Stimulated activated CD8-positive, alpha-beta memory T cell treated with anti-CD3 and anti-CD28 coated beads, Interleukin-15, amount 100 ng/mL, for 24 hours (primary cell): ENCODE measurements around the gene CST3.
"Not testable (repeated sequence)": the region's sequence is repeated elsewhere in the genome, so short reads cannot be mapped to it uniquely, and the experiment has no call there.

Experiments
- DNase-seq: peaks from one replicate; pipeline ENCODE4 v3.0.0-alpha.2; 2020; ENCODE audit warnings: low read depth

CST3 gene

GRCh38 chr20:23661002-23661429 is 23.3 kb upstream of the CST3 start:
- DNase-seq, result no peak

DNA sequence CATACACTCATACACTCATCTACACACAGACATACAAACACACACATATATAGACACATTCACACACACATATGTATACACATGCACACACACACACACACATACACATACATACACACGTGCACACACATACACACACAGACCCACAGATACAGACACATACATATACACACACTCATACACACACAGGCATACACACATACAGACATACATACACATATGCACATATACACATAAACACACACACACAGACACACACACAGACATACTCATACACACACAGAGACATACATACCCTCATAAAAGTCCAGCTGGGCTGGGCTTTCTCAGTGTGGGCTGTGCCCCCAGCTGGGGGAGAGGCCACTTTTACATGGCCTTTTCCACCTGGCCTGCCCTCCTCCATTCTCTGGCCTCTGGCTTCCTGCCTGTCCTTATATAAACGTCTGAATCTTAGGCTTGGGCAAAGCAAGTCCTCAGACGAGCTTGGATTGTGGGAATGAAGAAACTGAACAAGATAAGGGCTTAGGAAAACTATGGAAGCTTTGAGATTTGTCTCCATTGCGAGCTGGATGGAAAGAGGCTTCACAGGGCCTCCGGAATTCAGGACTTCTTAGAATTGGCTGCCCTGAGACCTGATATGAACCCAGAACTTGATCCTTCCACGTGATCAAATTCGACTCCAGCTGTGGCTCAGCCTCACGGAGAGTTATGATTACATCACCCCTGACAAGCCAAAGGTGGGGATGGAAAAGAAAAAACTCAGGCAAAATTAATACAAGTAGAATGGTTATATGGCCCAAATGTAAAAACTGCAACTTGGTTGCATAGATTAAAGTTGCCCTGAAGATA is 22.5 kb upstream of the CST3 start:
- no peak for DNase-seq

GRCh38 chr20:23659610-23659988 is 21.8 kb upstream of the CST3 start:
- not testable (repeated sequence) for DNase-seq

GRCh38 chr20:23658989-23659609 is 21.3 kb upstream of the CST3 start:
- no peak for DNase-seq

DNA sequence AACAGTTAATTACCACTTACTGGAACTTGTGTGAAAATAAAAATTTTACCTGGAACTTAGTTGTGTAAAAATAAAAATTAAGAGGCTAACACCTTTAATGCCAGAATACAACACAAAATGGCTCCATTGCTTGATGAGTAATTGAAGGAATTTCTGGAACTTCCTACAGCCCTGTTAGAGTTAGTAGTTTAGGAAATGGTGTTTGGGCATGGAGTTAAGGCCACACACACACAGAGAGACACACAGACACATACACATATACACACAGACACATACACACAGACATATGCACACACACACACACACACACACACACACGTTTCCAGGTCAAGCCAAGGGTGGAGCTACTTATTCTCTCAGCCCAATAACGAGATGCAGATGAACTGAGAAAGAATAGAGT is 20.6 kb upstream of the CST3 start:
- no peak for DNase-seq

DNA sequence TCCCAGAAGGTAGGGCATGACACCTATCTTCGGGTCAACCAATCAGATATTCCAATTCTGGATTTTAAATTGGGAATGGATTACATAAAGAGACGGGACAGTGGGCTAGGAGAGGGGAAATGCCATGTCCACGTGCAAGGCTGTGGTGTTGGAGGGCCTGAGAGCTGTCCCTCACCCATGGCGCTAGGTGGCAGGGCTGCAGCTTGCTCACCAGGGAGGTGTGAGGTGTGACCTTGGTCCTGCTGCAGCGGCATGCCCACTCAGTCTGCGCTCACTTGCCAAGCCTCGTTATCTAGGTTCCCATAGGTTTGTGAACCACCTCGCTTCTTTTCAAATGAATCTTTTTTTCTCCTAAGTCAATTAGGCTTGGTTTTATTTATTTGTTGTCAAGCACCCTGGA is 19.4 kb upstream of the CST3 start:
- DNase-seq, result no peak

GRCh38 chr20:23656372-23656771 is 18.6 kb upstream of the CST3 start:
- no peak for DNase-seq

GRCh38 chr20:23655491-23656211 is 17.9 kb upstream of the CST3 start:
- DNase-seq, result no peak

GRCh38 chr20:23654717-23655116 is 17.0 kb upstream of the CST3 start:
- DNase-seq, result no peak

- no peak for DNase-seq
These were observed 16.2 kb upstream of the CST3 start for GRCh38 chr20:23654000-23654399.

GRCh38 chr20:23653400-23653938 is 15.7 kb upstream of the CST3 start:
- no peak for DNase-seq

GRCh38 chr20:23652926-23653325 is 15.2 kb upstream of the CST3 start:
- no peak for DNase-seq

GRCh38 chr20:23652371-23652770 is 14.6 kb upstream of the CST3 start:
- DNase-seq, result no peak

DNA sequence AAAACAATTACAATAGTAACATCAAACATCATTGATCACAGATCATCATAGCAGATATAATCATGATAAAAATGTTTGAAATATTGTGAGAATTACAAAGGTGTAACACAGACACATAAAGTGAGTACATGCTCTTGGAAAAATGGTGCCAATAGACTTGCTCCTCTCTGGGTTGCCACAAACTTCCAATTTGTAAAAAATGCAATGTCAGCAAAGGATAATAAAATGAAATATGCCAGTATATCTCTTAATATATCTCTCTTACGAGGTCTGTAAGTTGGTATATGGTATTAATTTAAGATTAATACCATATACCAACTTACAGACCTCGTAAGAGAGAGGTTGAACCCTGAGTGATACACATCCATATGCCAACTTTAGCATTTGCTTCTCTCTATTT is 13.4 kb upstream of the CST3 start:
- no peak for DNase-seq

GRCh38 chr20:23649830-23650417 is 12.2 kb upstream of the CST3 start:
- no peak for DNase-seq

DNA sequence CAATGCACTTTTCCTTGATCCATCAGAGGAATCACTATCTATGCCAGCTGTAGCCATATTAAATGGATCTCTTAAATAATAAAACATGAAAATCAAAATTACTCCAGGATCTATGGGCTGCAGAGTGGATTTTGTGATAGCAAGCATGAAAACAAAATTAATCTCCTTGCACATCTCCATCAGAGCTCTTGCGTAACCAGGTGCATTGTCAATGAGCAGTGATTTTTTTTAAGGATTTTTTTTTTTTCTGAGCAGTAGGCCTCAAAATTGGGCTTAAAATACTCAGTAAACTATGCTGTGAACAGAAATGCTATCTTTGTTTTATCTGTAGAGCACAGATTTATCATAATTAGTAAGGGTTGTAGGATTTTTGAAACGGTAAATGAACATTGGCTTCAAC is 11.5 kb upstream of the CST3 start:
- no peak for DNase-seq

DNA sequence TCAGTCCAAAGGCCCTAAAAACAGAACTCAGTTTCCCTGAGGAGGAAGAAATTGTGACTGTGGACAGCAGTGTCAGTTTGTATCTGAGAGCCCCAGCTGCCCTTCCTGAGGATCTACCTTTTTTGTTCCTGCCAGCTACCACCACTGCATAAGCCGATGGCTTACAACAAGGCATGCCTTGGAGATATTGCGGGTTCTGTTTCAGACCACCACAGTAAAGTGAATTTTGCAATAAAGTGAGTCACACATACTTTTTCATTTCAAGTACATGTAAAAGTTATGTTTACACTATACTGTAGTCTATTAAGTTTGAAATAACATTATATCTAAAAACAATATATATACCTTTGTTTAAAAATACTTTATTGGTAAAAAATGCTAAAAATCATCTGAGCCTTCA is 9.6 kb upstream of the CST3 start:
- DNase-seq, result no peak

DNA sequence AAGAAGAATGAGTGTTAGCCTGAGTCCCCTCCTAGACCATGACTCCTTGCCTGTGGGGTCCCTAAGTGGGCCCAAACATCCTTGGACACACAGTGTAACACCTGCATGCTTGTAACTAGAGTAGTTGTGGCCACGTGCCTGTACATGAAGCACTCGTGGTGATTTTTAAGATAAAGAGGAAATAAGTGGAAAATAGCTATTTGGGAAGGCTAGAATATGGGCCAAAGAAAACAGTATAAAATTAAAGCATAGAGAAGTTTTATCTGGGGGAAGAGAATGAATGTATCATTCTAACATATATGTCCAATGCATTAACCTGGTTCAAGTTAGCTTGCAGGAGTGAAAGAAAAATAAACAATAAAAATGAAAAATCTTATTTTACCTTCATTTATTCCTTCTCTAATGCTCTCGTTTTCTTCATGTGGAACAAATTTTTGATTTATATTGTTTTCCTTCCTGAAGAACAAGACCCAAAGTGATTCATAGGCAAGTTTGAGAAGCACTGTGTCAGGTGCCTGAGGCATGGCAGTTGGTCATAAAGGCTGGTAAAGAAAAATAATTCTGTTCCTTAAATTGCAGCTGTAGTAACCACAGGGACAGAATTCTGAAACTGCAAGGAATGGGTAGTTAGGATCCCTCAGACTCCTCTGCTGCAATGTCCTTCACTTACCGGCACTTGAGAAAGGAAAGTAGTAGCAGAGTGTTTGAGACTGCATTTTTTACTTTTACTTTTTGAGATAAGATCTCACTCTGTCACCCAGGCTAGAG is 8.5 kb upstream of the CST3 start:
- DNase-seq, result no peak

- DNase-seq, result no peak
These were observed 7.8 kb upstream of the CST3 start for GRCh38 chr20:23645575-23645974.

DNA sequence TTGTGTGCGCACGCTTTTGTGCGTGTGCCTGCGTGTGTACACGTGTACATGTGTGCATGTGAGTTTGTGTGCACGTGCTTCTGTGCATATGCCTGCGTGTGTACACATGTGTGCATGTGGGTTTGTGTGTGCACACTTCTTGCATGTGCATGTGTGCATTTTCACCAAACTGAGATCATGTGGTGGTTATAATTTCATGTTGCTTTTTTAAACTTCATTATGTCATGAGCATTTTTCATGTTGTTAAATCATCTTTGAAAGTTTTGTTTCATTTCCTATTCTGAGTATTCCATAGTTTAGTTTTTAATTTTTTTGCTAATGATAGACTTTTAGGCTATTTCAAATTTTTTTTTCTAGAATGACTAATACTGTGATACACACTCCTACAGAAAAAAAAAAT is 6.4 kb upstream of the CST3 start:
- no peak for DNase-seq

DNA sequence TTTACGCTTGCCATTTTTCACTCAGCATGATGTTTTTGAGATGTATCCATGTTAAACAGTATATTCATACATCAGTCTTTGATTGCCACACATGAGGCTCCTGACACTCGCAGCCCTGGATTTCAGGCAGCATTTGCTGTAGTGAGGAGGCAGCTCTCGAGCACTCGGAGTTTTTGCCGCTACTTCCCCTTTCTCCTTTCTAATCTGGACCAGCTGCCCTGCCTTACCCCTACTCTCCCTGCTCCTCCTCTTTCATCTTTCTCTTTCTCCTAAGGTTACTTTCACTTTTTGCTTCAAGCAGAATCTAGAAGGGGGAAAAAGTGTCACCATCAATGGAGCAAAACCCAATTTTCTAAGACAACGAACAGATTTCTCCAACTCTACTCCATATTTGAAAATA is 5.9 kb upstream of the CST3 start:
- no peak for DNase-seq
